ENCODE data around the gene CEACAM4. TPM values are rescaled to one million over a fixed set of nuclear protein-coding genes. Genes with fewer than 3 reads are reported as not detected.
"Not testable (repeated sequence)": the region's sequence is repeated elsewhere in the genome, so short reads cannot be mapped to it uniquely, and the experiment has no call there.

CEACAM4 gene
- not detected for polyA plus RNA-seq (ENCODE audit: insufficient read length)
- long read RNA-seq, donor 1 = 0 reads
- long read RNA-seq, donor 2 = 0 reads
- long read RNA-seq, donor 3 = 0 reads
- long read RNA-seq, donor 4 = 0 reads
- long read RNA-seq, donor 5 = 0 reads
- long read RNA-seq, donor 6 = 0 reads
- long read RNA-seq, donor 7 = 0 reads
- long read RNA-seq, donor 8 = 0 reads

- DNase-seq = no peak
Measured at GRCh38 chr19:41626877-41627276, at the start of gene CEACAM4. Gene CEACAM4 (minus strand): TSS chr19:41627074. CDS start chr19:41626963, 111 bp downstream.

DNA sequence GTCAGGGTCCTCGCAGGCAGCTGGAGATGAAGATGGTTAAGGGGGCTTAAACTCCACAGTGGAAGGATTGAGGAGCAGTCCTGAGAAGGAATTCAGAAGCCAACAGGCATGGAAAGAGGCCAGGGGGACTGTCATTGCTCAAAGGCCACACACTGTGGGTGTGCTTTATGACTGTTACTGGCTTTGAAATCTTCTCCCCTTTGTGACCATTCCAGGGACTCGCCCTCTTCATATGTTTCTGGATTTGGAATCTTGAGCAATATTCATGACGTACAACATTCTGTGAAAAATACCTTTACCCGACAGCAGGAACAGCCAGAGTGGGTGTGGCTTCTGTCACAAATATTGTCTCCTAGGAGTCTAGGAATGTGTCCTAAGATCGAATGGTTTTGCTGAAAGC lies 44.6 kb upstream of the CEACAM4 start:
- DNase-seq = no peak

- DNase-seq = no peak
Measured at GRCh38 chr19:41670755-41671154, 43.9 kb upstream of the CEACAM4 start.

- DNase-seq = no peak
Measured at GRCh38 chr19:41668315-41668714, 41.4 kb upstream of the CEACAM4 start.

GRCh38 chr19:41666075-41666474 lies 39.2 kb upstream of the CEACAM4 start:
- DNase-seq = no peak

DNA sequence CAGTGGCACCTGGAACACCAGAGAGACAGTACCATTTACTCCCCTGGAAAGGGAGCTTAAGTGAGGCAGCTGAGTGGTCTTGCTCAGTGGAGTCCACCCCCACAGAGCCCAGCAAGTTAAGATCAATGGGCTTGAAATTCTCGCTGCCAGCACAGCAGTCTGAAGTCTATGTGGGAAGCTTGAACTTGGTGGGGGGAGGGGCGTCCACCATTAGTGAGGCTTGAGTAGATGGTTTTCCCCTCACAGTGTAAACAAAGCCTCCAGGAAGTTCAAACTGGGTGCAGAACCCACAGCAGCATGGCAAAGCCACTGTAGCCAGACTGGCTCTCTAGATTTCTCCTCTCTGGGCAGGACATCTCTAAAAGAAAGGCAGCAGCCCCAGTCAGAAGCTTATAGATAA lies 30.3 kb upstream of the CEACAM4 start:
- no peak for DNase-seq

DNA sequence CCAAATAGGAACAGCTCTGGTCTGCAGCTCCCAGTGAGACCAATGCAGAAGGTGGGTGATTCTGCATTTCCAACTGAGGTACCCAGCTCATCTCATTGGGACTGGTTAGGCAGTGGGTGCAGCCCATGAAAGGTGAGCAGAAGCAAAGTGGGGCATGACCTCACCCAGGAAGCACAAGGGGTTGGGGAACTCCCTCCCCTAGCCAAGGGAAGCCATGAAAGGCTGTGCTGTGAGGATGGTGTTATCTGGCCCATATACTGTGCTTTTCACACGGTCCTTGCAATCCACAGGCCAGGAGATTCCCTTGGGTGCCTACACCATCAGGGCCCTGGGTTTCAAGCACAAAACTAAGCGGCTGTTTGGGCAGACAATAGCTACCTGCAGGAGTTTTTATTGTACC lies 29.9 kb upstream of the CEACAM4 start:
- DNase-seq = not testable (repeated sequence)

DNA sequence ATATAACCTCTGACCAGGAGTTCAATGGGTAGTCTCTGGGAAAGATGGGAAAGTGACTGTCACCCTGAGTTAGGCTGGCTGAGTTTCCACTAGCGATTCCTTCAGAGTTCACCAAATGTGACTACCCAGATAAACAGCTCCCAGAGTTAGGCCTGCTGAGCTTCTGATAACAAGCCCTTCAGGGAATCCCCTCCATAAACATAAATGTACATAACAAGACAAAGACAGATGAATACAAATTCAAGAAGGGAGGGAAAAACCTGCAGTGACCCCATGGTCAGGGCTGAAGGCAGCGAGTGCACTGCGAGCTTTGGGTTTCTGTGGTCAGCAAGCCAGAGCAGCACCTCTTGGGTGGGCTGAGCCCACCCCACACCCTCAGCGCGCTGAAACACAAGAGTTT lies 25.4 kb upstream of the CEACAM4 start:
- DNase-seq = no peak

DNA sequence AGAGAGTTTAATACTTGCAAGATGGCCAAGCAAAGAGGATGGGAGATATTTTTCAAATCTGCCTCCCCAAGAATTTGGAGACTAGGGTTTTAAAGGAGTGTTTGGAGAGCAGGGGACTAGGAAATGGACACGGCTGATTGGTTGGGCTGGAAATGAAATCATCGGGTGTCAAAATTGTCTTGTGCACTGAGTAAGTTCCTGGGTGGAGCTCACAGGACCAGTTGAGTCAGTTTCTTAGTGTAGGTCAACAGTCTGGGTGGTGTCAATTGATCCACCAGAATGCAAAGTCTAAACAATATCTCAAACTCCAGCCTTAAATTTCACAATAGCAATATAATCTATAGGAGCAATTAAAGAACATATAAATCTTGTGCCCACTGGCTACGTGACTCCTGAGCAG lies 23.0 kb upstream of the CEACAM4 start:
- no peak for DNase-seq

- DNase-seq = no peak
Measured at GRCh38 chr19:41646589-41647204, 19.8 kb upstream of the CEACAM4 start.

- peak; percentile 21 for DNase-seq
Measured at GRCh38 chr19:41641879-41642485, 15.1 kb upstream of the CEACAM4 start.

GRCh38 chr19:41638641-41639081 lies 11.8 kb upstream of the CEACAM4 start:
- no peak for DNase-seq

GRCh38 chr19:41637484-41637883 lies 10.6 kb upstream of the CEACAM4 start:
- no peak for DNase-seq

DNA sequence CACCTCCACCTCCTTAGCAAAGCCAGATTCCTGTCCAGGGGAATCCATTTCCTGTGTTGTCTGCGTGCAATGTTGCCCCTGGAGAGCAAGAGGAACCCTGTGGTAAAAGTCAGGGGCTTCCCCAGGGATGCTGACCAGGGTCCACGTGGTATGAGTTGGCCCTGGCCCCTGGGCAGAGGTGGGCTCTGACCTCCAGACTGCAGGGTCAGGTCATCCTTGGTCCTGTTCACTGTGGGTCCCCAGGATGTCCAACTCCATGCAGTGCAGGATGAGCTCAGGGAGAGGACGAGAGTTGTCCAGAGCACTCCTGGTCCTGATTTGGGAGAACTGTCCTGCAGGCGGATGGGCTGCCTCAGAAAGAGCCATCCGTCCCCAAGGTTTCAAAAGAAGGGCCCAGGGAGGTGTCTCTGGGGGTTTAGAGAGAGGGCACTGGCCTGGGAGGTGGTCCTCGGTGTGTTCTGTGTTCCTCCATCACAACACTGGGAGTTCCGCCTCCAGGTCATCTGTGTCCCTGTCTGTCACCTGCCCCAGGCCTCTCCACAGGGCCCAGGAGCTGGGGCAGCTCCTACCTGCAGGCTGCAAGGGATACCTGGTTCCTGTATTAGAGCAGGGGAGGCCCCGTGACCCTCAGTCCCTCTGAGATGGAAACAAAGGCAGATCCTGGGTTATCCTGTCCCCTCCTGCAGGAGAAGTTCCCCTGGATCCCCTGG lies 1.2 kb upstream of the CEACAM4 start:
- no peak for DNase-seq

GRCh38 chr19:41626278-41626677 lies 596 bp downstream of the CEACAM4 start:
- DNase-seq = no peak

DNA sequence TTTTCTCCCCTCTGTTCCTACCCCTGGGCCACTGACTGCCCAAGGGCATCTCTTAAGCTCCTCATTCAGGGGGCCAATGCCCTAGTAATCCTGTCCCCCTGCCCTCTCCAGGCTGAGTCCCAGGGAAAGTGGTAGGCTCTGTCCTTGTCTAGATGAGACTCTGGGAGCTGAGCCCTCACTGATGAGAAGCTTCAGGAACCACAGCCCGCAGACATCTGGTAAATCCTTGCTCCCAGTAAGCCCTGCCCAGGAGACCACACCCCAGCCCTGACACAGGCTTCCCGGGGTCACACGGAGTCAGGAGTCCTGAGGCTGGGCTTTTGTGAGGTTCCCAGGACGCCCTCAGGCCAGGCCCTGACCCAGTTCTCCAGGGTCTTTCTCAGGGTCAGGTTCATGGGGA lies 1.9 kb downstream of the CEACAM4 start:
- DNase-seq = no peak

- no peak for DNase-seq
Measured at GRCh38 chr19:41624515-41624914, 2.4 kb downstream of the CEACAM4 start.

GRCh38 chr19:41623360-41623759 lies 3.5 kb downstream of the CEACAM4 start:
- DNase-seq = no peak

GRCh38 chr19:41621654-41622053 lies 5.2 kb downstream of the CEACAM4 start:
- no peak for DNase-seq

DNA sequence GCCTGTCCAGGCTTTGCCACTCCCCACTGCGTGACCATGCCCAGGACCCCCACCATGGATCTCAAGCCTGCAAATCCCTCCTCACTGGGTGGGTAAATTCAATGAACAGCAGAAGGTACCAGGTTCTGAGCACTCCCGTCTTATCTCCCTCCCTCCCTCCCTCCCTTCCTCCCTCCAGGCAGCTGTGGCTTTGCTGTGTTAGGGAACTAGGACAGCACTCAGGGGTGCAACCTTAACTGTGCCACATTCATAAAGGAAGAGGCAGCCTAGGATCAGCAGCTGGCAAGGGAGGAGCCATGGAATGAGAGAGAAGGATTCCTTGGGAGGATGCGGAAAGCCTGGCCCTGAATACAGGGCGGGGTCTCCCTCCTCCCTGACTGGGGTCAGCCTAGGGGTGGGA lies 5.6 kb downstream of the CEACAM4 start:
- no peak for DNase-seq

GRCh38 chr19:41620171-41620570 lies 6.7 kb downstream of the CEACAM4 start:
- no peak for DNase-seq

DNA sequence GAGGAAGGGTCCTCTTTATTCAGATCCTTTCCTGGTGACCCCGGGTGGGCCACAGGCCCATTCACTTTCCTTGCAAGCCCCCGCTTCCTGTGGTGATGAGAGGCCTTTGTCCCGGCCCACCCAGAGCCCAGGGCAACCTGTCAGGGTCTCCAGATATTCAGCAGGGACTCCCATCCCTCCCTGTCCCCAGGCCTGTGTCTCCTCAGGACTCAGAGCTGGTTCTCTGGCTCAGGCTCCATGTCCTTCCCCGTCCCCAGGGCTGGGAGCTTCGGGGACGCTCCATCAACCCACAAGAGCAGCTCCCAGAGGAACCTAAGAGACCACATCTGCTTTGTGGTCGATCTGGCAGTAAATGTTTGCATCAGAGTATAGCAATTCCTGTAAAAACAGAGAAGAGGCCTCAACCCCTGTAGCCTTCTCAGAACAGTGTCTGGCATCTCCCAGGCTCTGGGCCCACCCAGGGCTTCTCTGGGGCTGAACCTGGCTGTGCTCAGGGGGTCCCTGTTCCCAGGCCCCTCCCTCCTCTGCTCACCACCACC lies 7.8 kb downstream of the CEACAM4 start:
- DNase-seq = no peak

Measured in left kidney (tissue), 8 donors.